Measurements from ENCODE around the gene ELOF1. TPM values are rescaled to one million over a fixed set of nuclear protein-coding genes. Genes with fewer than 3 reads are reported as not detected.
"Not testable (repeated sequence)": the region's sequence is repeated elsewhere in the genome, so short reads cannot be mapped to it uniquely, and the experiment has no call there.

Gene ELOF1
- total RNA-seq, 1 donor from 2014 or later, result 49.2 TPM

DNA sequence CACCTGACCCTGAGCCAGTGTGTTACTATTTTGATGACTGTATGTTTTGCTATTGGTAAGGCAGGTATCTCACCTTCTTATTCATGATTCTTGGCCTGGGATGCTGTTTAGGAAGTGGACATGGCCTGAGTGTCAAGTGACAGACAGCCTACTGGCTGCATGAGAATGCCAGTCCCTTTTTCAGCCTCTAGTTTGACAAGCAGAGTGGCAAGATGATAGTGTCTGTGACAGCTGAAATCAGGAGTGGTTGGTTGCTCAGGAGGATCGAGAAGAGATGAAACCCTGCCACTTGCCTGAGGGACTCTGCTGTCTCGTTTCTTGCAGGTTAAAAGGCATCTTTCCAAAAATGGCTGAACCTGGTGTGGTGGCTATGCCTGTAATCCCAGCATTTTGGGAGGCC is 7.1 kb upstream of the ELOF1 start:
- TF ChIP-seq, protein P1, sequence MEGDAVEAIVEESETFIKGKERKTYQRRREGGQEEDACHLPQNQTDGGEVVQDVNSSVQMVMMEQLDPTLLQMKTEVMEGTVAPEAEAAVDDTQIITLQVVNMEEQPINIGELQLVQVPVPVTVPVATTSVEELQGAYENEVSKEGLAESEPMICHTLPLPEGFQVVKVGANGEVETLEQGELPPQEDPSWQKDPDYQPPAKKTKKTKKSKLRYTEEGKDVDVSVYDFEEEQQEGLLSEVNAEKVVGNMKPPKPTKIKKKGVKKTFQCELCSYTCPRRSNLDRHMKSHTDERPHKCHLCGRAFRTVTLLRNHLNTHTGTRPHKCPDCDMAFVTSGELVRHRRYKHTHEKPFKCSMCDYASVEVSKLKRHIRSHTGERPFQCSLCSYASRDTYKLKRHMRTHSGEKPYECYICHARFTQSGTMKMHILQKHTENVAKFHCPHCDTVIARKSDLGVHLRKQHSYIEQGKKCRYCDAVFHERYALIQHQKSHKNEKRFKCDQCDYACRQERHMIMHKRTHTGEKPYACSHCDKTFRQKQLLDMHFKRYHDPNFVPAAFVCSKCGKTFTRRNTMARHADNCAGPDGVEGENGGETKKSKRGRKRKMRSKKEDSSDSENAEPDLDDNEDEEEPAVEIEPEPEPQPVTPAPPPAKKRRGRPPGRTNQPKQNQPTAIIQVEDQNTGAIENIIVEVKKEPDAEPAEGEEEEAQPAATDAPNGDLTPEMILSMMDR (IDR thresholded peaks at IDR 0.05), result no peak
- Mint-ChIP-seq H3K27ac (ENCODE audit: unreplicated experiment) (no peak overlapping the region), H3K9me3 (ENCODE audit: unreplicated experiment) (no peaks in the 10 kb centered on the region), H3K4me3 (ENCODE audit: unreplicated experiment) (no peak overlapping the region), H3K27me3 (ENCODE audit: unreplicated experiment) (no peaks in the 10 kb centered on the region), H3K36me3 (ENCODE audit: unreplicated experiment) (no peaks in the 10 kb centered on the region), H3K4me1 (ENCODE audit: unreplicated experiment) (no peaks in the 10 kb centered on the region)
- DNase-seq (ENCODE audit: extremely low spot score, unreplicated experiment), result no peak

DNA sequence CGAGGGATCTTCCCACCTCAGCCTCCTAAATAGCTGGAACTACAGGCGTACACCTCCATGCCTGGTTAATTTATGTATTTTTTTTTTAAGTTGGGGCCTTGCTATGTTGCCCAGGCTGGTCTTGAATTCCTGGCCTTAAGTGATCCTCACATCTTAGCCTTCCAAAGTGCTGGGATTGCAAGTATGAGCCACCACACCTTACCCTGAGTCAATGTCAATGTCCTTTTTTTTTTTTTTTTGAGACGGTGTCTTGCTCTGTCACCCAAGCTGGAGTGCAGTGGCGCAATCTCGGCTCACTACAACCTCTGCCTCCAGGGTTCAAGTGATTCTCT is 6.6 kb upstream of the ELOF1 start:
- not testable (repeated sequence) for DNase-seq (ENCODE audit: extremely low spot score, unreplicated experiment); H3K27me3 Mint-ChIP-seq (ENCODE audit: unreplicated experiment); H3K4me1 Mint-ChIP-seq (ENCODE audit: unreplicated experiment); H3K36me3 Mint-ChIP-seq (ENCODE audit: unreplicated experiment); H3K9me3 Mint-ChIP-seq (ENCODE audit: unreplicated experiment); H3K27ac Mint-ChIP-seq (ENCODE audit: unreplicated experiment); H3K4me3 Mint-ChIP-seq (ENCODE audit: unreplicated experiment)

DNA sequence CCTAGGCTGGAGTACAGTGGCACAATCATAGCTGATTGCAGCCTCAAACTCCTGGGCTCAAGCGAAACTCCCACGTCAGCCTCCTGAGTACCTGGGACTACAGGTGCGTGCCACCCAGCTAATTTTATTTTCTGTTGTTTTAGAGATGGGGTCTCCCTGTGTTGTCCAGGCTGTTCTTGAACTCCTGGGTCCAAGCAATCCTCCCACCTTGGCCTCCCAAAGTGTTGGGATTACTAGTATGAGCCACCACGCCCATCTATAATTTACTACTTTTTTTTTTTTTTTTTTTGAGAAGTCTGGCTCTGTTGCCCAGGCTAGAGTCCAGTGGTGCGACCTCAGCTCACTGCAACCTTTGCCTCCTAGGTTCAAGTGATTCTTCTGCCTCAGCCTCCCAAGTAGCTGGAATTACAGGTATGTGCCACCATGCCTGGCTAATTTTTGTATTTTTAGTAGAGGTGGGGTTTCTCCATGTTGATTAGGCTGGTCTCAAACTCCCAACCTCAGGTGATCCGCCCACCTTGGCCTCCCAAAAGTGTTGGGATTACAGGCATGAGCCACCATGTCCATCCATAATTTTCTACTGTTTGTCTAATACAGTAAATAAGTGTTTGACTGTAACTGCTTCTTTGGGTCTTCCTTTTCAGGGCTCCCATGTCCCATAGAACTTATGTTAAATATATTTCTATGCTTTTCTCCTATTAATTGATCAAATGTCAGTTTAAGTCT is 5.2 kb upstream of the ELOF1 start:
- H3K27ac Mint-ChIP-seq (ENCODE audit: unreplicated experiment); H3K27me3 Mint-ChIP-seq (ENCODE audit: unreplicated experiment); H3K9me3 Mint-ChIP-seq (ENCODE audit: unreplicated experiment); DNase-seq (ENCODE audit: extremely low spot score, unreplicated experiment); H3K4me3 Mint-ChIP-seq (ENCODE audit: unreplicated experiment); H3K4me1 Mint-ChIP-seq (ENCODE audit: unreplicated experiment); H3K36me3 Mint-ChIP-seq (ENCODE audit: unreplicated experiment): not testable (repeated sequence)

DNA sequence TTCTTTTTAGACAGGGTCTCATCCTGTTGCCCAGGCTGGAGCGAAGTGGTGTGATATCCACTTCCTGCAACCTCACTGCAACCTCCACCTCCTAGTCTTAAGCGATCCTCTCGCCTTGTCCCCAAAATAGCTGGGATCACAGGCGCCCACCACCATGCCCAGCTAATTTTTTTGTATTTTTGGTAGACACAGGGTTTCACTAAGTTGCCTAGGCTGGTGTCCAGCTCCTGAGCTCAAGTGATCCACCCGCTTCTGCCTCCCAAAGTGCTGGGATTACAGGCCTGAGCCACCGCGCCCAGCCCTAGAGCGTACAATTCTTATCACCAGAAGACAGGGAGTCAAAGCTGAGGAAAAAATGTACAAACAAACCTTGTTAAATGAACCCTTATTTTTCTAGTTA is 4.5 kb upstream of the ELOF1 start:
- no peak overlapping the region for H3K27ac Mint-ChIP-seq (ENCODE audit: unreplicated experiment)
- no peaks in the 10 kb centered on the region for H3K9me3 Mint-ChIP-seq (ENCODE audit: unreplicated experiment)
- DNase-seq (ENCODE audit: extremely low spot score, unreplicated experiment), result no peak
- TF ChIP-seq, protein P1 (IDR thresholded peaks at IDR 0.05), result no peak
- H3K36me3 Mint-ChIP-seq (ENCODE audit: unreplicated experiment), result no peaks in the 10 kb centered on the region
- peaks cover 14% of the 10 kb centered on the region for H3K4me1 Mint-ChIP-seq (ENCODE audit: unreplicated experiment)
- no peak overlapping the region for H3K4me3 Mint-ChIP-seq (ENCODE audit: unreplicated experiment)
- H3K27me3 Mint-ChIP-seq (ENCODE audit: unreplicated experiment), result no peaks in the 10 kb centered on the region

DNA sequence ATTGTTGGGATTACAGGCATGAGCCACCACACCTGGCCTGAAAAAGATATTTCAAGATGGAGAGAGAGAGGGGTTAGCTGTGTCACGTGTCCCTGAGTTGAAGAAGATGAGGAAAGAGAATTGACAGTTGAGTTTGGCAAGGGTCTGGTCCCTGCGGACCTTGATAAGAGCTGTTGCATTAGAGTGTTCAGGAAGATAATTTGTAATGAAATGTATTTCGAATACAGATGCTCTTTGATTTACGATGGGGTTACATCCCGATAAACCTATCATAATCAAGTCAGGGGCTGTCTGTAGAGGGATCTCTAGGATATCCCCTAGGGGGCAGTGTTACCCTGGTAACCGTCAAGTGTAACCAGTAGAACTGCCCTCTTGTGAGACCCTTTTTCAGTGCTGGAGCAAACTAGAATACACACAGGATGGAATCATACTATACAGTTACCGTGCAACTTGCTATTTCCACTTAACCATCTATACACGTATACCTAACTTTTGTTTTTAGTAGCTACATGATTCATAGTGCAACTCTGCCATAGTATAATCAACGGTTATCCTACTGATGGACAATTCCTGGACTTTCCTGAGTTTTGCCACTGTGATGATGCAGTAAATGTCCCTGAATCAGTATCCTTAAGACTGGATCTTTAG is 1.5 kb upstream of the ELOF1 start:
- Mint-ChIP-seq H3K27me3 (ENCODE audit: unreplicated experiment) (no peaks in the 10 kb centered on the region), H3K9me3 (ENCODE audit: unreplicated experiment) (no peaks in the 10 kb centered on the region), H3K27ac (ENCODE audit: unreplicated experiment) (no peak overlapping the region), H3K4me1 (ENCODE audit: unreplicated experiment) (peaks cover 29% of the 10 kb centered on the region), H3K4me3 (ENCODE audit: unreplicated experiment) (peak overlapping the region; percentile 64), H3K36me3 (ENCODE audit: unreplicated experiment) (peaks cover 2% of the 10 kb centered on the region)
- TF ChIP-seq, protein P1 (IDR thresholded peaks at IDR 0.05), result peak; percentile 68
- DNase-seq (ENCODE audit: extremely low spot score, unreplicated experiment), result no peak

DNA sequence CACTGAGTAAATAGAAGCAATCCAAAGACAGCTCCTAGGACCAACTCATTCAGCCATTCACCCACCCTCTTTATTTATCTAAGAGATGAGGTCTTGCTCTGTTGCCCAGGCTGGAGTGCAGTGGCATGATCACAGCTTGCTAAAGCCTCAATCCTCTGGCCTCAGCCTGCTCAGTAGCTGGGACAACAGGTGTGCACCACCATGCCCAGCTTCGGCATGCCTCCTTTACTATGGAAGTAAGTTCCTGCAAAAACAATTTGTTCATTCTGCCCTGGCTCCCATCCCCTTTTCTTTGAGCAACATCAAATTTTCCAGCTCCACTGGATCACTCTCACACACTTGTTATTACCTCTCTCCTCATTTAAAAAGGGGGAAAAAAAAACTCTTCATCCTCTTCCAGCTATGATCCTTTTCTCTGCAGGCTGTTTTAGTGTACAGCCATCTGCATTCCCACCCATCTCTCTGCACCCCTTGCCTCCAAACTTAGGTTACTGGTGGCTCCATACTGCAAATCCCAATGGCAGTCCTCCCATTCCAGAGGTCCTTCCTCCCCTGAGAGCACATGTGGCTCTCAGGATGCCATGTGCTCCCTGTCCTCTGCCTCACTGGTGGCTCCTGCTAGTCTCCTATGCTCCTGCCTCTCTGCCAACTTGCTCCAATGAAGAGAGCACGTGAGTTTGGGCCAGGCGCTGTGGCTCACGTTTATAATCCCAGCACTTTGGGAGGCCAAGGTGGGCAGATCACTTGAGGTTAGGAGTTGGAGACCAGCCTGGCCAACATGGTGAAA is 2.2 kb downstream of the ELOF1 start:
- Mint-ChIP-seq H3K27me3 (ENCODE audit: unreplicated experiment) (no peaks in the 10 kb centered on the region), H3K36me3 (ENCODE audit: unreplicated experiment) (peaks cover 5% of the 10 kb centered on the region), H3K27ac (ENCODE audit: unreplicated experiment) (no peak overlapping the region), H3K9me3 (ENCODE audit: unreplicated experiment) (no peaks in the 10 kb centered on the region), H3K4me3 (ENCODE audit: unreplicated experiment) (peak overlapping the region; percentile 96), H3K4me1 (ENCODE audit: unreplicated experiment) (peaks cover 29% of the 10 kb centered on the region)
- DNase-seq (ENCODE audit: extremely low spot score, unreplicated experiment), result no peak
- TF ChIP-seq, protein P1 (IDR thresholded peaks at IDR 0.05), result no peak
